Ishikawa (cell line): ENCODE data around the gene SOX6.

ENCODE experiments used
- CEBPB ChIP-seq: IDR thresholded peaks from 2 replicates; pipeline ENCODE4 v1.6.1; 2012
- CREB1 ChIP-seq: IDR thresholded peaks from 2 replicates; pipeline ENCODE4 v1.6.1; 2012; ENCODE audit warnings: low read depth
- EGR1 ChIP-seq: IDR thresholded peaks from 2 replicates; pipeline ENCODE4 v1.6.1; 2012
- EP300 ChIP-seq: IDR thresholded peaks from 2 replicates; pipeline ENCODE4 v1.6.1; 2012; ENCODE audit warnings: borderline replicate concordance
- FOXM1 ChIP-seq: IDR thresholded peaks from 2 replicates; pipeline ENCODE4 v1.6.1; 2012; ENCODE audit warnings: low read depth, borderline replicate concordance
- NFIC ChIP-seq: IDR thresholded peaks from 2 replicates; pipeline ENCODE4 v1.6.1; 2012
- RAD21 ChIP-seq: IDR thresholded peaks from 2 replicates; pipeline ENCODE4 v1.6.1; 2012; ENCODE audit warnings: low read depth
- TAF1 ChIP-seq: IDR thresholded peaks from 2 replicates; pipeline ENCODE4 v1.6.1; 2012; ENCODE audit warnings: low read depth, mild to moderate bottlenecking
- TCF12 ChIP-seq: IDR thresholded peaks from 2 replicates; pipeline ENCODE4 v1.6.1; 2012; ENCODE audit warnings: low read depth
- TEAD4 ChIP-seq: IDR thresholded peaks from 2 replicates; pipeline ENCODE4 v1.6.1; 2012
- YY1 ChIP-seq: IDR thresholded peaks from 2 replicates; pipeline ENCODE4 v1.6.1; 2012; ENCODE audit warnings: low read depth
- ZBTB7A ChIP-seq: IDR thresholded peaks from 2 replicates; pipeline ENCODE4 v1.6.1; 2012; ENCODE audit warnings: low read depth
- TF ChIP-seq, protein P1 (sequence below): IDR thresholded peaks from 2 replicates; pipeline ENCODE4 v1.6.1; 2012; ENCODE audit warnings: low read depth, mild to moderate bottlenecking
- TF ChIP-seq, protein P2 (sequence below): IDR thresholded peaks from 2 replicates; pipeline ENCODE4 v1.6.1; 2012

DNA sequence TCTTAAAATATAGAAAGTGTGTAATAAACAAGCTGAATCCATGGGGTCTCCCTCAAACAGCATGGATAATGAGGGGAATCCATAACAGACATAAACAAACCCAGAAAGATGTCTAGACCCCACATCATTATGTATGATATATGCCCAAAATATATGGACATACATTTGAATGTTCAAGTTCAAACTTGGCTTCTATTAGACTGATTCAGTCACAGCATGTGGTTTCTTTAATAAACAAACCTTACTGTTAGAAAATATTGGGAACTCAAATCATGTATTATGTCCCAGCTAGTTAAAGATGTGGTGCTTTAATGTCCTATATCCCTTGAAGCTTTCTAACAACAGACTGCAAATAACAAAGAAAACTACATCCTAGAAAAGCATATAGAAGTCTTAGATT lies 228.6 kb downstream of the SOX6 start:
- TF ChIP-seq, protein P1, sequence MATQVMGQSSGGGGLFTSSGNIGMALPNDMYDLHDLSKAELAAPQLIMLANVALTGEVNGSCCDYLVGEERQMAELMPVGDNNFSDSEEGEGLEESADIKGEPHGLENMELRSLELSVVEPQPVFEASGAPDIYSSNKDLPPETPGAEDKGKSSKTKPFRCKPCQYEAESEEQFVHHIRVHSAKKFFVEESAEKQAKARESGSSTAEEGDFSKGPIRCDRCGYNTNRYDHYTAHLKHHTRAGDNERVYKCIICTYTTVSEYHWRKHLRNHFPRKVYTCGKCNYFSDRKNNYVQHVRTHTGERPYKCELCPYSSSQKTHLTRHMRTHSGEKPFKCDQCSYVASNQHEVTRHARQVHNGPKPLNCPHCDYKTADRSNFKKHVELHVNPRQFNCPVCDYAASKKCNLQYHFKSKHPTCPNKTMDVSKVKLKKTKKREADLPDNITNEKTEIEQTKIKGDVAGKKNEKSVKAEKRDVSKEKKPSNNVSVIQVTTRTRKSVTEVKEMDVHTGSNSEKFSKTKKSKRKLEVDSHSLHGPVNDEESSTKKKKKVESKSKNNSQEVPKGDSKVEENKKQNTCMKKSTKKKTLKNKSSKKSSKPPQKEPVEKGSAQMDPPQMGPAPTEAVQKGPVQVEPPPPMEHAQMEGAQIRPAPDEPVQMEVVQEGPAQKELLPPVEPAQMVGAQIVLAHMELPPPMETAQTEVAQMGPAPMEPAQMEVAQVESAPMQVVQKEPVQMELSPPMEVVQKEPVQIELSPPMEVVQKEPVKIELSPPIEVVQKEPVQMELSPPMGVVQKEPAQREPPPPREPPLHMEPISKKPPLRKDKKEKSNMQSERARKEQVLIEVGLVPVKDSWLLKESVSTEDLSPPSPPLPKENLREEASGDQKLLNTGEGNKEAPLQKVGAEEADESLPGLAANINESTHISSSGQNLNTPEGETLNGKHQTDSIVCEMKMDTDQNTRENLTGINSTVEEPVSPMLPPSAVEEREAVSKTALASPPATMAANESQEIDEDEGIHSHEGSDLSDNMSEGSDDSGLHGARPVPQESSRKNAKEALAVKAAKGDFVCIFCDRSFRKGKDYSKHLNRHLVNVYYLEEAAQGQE = no peak
- no peak for TF ChIP-seq TAF1
- TF ChIP-seq TCF12 = no peak
- TF ChIP-seq YY1 = no peak
- TF ChIP-seq EP300 = no peak
- no peak for TF ChIP-seq TEAD4
- no peak for TF ChIP-seq CREB1
- no peak for TF ChIP-seq RAD21
- TF ChIP-seq NFIC = no peak
- TF ChIP-seq EGR1 = no peak
- TF ChIP-seq CEBPB = no peak
- TF ChIP-seq FOXM1 = no peak
- no peak for TF ChIP-seq ZBTB7A
- TF ChIP-seq, protein P2, sequence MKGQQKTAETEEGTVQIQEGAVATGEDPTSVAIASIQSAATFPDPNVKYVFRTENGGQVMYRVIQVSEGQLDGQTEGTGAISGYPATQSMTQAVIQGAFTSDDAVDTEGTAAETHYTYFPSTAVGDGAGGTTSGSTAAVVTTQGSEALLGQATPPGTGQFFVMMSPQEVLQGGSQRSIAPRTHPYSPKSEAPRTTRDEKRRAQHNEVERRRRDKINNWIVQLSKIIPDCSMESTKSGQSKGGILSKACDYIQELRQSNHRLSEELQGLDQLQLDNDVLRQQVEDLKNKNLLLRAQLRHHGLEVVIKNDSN = no peak
